Endothelial cell (in vitro differentiated cells): ENCODE data around the gene TBL1Y. TPM values are rescaled to one million over a fixed set of nuclear protein-coding genes. Genes with fewer than 3 reads are reported as not detected.
A peak's percentile ranks its signal among the peaks of the same experiment; 100 is the strongest.

Source experiments
- DNase-seq: peaks from one replicate; pipeline ENCODE4 v3.0.0; 2021; ENCODE audit warnings: low spot score
- H3K27ac Mint-ChIP-seq: one replicate; pipeline ENCODE4 v1.8.0; 2021; ENCODE audit warnings: mixed read lengths, inconsistent platforms; ENCODE audit not compliant: unreplicated experiment
- H3K27me3 Mint-ChIP-seq: one replicate; pipeline ENCODE4 v1.8.0; 2021; ENCODE audit warnings: mild to moderate bottlenecking, moderate library complexity, mixed read lengths, inconsistent platforms; ENCODE audit not compliant: unreplicated experiment
- H3K36me3 Mint-ChIP-seq: one replicate; pipeline ENCODE4 v1.8.0; 2021; ENCODE audit warnings: mild to moderate bottlenecking, low read depth, mixed read lengths, inconsistent platforms; ENCODE audit not compliant: unreplicated experiment
- H3K4me1 Mint-ChIP-seq: one replicate; pipeline ENCODE4 v1.8.0; 2021; ENCODE audit warnings: mild to moderate bottlenecking, mixed read lengths, inconsistent platforms; ENCODE audit not compliant: unreplicated experiment
- H3K4me3 Mint-ChIP-seq: one replicate; pipeline ENCODE4 v1.8.0; 2021; ENCODE audit warnings: mild to moderate bottlenecking, mixed read lengths, inconsistent platforms; ENCODE audit not compliant: unreplicated experiment
- H3K9me3 Mint-ChIP-seq: one replicate; pipeline ENCODE4 v1.8.0; 2021; ENCODE audit warnings: mixed read lengths, inconsistent platforms; ENCODE audit not compliant: unreplicated experiment
- total RNA-seq: library from RNA; stranded (reverse); fragmentation: NEBNext Ultra II Directional; extraction: Animal tissue kit (Norgen Biotek cat#: 25700); gene quantifications from one replicate; pipeline ENCODE4 v1.2.1, GENCODE V29; 2021; ENCODE audit not compliant: unreplicated experiment
- TF ChIP-seq, protein P1 (sequence below): fragments of 200-600 bp; sonication (generic); IDR thresholded peaks from one replicate; pipeline ENCODE4 v1.5.0; 2021; ENCODE audit warnings: antibody characterized with exemption; ENCODE audit not compliant: unreplicated experiment

TBL1Y gene
- total RNA-seq, 1 donor from 2014 or later, result 0.97 TPM

DNA sequence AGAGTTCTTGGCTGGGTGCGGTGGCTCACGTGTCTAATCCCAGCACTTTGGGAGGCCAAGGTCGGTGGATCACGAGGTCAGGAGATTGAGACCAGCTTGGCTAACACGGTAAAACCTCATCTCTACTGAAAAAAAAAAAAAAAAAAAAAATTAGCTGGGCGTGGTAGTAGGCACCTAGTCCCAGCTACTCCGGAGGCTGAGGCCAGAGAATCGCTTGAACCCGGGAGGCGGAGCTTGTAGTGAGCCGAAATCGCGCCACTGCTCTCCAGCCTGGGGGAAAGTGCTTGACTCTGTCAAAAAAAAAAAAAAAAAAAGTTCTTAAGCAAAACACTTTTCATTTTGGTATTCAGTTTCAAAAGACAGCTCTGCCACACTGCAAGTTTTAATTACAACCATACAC is 37.9 kb downstream of the TBL1Y start:
- H3K27me3 Mint-ChIP-seq, result no peaks in the 10 kb centered on the region
- no peak overlapping the region for H3K4me3 Mint-ChIP-seq
- no peaks in the 10 kb centered on the region for H3K9me3 Mint-ChIP-seq
- no peak for DNase-seq
- H3K4me1 Mint-ChIP-seq, result no peaks in the 10 kb centered on the region
- H3K36me3 Mint-ChIP-seq, result no peaks in the 10 kb centered on the region
- TF ChIP-seq, protein P1, sequence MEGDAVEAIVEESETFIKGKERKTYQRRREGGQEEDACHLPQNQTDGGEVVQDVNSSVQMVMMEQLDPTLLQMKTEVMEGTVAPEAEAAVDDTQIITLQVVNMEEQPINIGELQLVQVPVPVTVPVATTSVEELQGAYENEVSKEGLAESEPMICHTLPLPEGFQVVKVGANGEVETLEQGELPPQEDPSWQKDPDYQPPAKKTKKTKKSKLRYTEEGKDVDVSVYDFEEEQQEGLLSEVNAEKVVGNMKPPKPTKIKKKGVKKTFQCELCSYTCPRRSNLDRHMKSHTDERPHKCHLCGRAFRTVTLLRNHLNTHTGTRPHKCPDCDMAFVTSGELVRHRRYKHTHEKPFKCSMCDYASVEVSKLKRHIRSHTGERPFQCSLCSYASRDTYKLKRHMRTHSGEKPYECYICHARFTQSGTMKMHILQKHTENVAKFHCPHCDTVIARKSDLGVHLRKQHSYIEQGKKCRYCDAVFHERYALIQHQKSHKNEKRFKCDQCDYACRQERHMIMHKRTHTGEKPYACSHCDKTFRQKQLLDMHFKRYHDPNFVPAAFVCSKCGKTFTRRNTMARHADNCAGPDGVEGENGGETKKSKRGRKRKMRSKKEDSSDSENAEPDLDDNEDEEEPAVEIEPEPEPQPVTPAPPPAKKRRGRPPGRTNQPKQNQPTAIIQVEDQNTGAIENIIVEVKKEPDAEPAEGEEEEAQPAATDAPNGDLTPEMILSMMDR, result no peak
- no peak overlapping the region for H3K27ac Mint-ChIP-seq

DNA sequence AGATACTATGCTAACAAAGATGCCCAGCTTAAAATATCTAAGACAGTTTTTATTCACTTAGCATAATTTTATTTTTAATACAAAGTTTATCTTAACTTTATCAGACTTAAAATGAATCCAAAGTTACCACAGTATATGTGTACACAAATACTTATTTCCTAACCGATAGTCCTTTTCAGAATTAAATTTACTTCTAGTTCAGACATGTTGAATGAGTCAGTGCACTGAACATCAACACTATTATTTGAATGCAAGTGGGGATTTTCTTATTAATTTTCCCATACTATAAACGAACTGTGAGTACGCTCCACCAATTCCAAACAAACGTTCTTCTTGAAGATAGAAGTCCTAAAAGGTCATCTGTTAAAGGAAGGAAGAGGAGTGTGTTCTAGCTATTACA is 39.5 kb downstream of the TBL1Y start:
- TF ChIP-seq, protein P1, result no peak
- Mint-ChIP-seq H3K27ac (no peak overlapping the region), H3K27me3 (no peaks in the 10 kb centered on the region), H3K4me1 (no peaks in the 10 kb centered on the region), H3K9me3 (no peaks in the 10 kb centered on the region), H3K4me3 (no peak overlapping the region), H3K36me3 (no peaks in the 10 kb centered on the region)
- no peak for DNase-seq

DNA sequence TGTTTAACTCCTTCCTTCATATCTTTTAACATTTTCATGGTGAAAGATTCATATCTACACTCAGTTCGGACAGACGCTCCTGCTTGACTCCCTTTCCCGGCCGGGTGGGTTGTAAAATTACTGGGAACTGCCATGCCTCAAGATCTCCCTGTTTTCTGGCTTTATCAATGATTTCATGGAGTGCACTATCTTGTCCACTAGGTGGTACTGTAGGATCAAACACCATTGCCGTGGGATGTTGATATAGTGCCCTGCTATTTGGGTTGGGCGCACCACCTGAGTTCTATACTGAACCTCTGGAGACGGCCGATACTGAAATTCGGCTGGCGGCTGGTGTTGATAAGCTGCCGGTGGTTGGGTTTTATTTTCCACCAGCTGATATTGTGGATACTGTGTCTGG is 54.2 kb downstream of the TBL1Y start:
- no peaks in the 10 kb centered on the region for H3K27me3 Mint-ChIP-seq
- no peaks in the 10 kb centered on the region for H3K9me3 Mint-ChIP-seq
- no peak overlapping the region for H3K4me3 Mint-ChIP-seq
- peaks cover 9% of the 10 kb centered on the region for H3K4me1 Mint-ChIP-seq
- DNase-seq, result peak; percentile 18
- no peak overlapping the region for H3K27ac Mint-ChIP-seq
- TF ChIP-seq, protein P1, result peak; percentile 63
- H3K36me3 Mint-ChIP-seq, result no peaks in the 10 kb centered on the region

DNA sequence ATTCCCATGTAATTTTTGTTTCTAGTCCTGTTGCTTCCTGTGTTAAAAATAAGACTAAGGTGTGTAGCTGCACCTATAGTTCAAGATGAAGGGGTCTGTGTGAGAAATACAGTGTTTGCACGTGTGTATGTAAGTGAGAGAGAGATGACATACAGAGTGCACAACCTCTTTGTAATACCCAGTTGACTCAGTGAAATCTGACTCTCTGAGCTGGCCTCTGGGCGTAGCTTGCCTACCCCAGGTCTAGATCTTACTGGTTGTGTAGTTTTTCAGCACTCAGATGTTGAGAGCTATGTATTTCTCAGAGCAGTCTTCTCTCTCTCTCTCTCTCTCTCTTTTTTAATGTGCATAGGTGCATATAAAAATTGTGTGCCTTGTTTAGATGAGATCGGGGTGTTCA is 56.0 kb downstream of the TBL1Y start:
- Mint-ChIP-seq H3K4me1 (peaks cover 9% of the 10 kb centered on the region), H3K27ac (no peak overlapping the region), H3K9me3 (no peaks in the 10 kb centered on the region), H3K27me3 (no peaks in the 10 kb centered on the region), H3K4me3 (no peak overlapping the region), H3K36me3 (no peaks in the 10 kb centered on the region)
- DNase-seq, result no peak
- TF ChIP-seq, protein P1, result no peak

DNA sequence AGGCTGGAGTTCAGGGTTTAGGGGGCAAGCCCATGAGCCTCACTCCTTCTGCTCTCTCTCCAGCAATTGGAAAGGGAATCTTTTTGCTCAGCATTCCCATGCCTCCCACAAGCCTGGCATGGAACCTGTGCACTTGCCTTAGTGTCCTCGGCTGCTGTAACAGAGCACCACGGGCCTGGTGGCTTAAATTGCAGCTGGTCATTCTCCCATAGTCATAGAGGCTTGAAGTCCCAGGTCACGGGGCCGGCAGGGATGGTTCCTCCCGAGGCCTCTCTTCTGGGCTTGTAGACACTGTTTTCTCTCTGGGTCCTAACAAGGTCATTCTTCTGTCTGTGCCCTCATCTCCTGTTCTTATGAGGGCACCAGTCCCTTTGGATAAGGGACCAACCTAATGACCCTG is 57.2 kb downstream of the TBL1Y start:
- no peak overlapping the region for H3K27ac Mint-ChIP-seq
- H3K4me3 Mint-ChIP-seq, result no peak overlapping the region
- no peaks in the 10 kb centered on the region for H3K9me3 Mint-ChIP-seq
- peaks cover 9% of the 10 kb centered on the region for H3K4me1 Mint-ChIP-seq
- H3K36me3 Mint-ChIP-seq, result no peaks in the 10 kb centered on the region
- DNase-seq, result no peak
- TF ChIP-seq, protein P1, result no peak
- H3K27me3 Mint-ChIP-seq, result no peaks in the 10 kb centered on the region
